ENCODE data around the gene TFEB. TPM values are rescaled to one million over a fixed set of nuclear protein-coding genes. Genes with fewer than 3 reads are reported as not detected.

Gene TFEB
- total and polyA plus RNA-seq, 10 of the 15 experiments (the other 5 are each of a cell fraction or from before 2014, with no cell fraction given): 0.84 to 108 (median 60.8) TPM

DNA sequence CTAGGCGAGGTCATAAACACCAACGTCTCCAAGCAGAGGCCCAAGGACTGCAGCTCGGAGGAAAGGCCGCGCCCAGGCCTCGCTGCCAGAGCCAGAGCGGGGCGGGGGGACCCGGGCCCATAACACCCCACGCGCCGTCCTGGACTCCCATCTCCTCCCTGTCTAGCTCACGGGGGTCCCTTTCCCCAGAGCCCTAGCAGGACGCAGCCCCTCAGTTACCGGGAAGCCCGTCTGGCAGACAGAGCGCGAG lies 52.2 kb downstream of the TFEB start:
- POLR2A ChIA-PET: interaction anchor here (0.7 kb wide), 1 partner anchor 49 kb away, joined by 3 read pairs; no protein-coding TSS in a partner anchor
- CTCF ChIA-PET: interaction anchor here (0.7 to 4.2 kb wide), 24 partner anchors 8 to 379 kb away, joined by 3 to 31 read pairs (median 3); partner anchors contain the start of gene PRICKLE4
- H3K36me3 ChIP-seq (ENCODE audit: control insufficient read depth in 2 of 2, insufficient read depth in 2 of 2, low read length in 1 of 2): peaks cover 9 to 21% of the 10 kb centered on the region in 2 experiments; a peak in 3 of 4 replicates
- no peaks in the 10 kb centered on the region for H3K27me3 ChIP-seq (replicated peaks in 1 of 2; ENCODE audit: control insufficient read depth in 2 of 2, insufficient read depth in 2 of 2, low read length in 1 of 2)
- no peak for FAIRE-seq
- no peak overlapping the region for H3K4me2 ChIP-seq (ENCODE audit: control insufficient read depth, insufficient read depth)
- no peak overlapping the region for H3K27ac ChIP-seq (ENCODE audit: control insufficient read depth, insufficient read depth)
- SMC1A ChIA-PET (ENCODE audit: uncharacterized antibody, unreplicated experiment): interaction anchor here (0.8 to 1.1 kb wide), 4 partner anchors 81 to 315 kb away, joined by 3 to 7 read pairs (median 4); no protein-coding TSS in a partner anchor
- H3K9ac ChIP-seq (ENCODE audit: control insufficient read depth, insufficient read depth, low read length): no peak overlapping the region
- intact Hi-C loops (cut with micrococcal nuclease; ENCODE audit: unreplicated experiment): loop anchor here (2.0 kb wide), 2 partner anchors 220 to 258 kb away; no protein-coding TSS in a partner anchor
- no peak overlapping the region for H3K4me3 ChIP-seq
- H2AFZ ChIP-seq (ENCODE audit: control insufficient read depth, low read depth, low read length): no peak overlapping the region
- DNase-seq (ENCODE audit: low read depth, low spot score): no peak
- in situ Hi-C loops (cut with MboI): loop anchor here (10.0 kb wide), 1 partner anchor 78 kb away; no protein-coding TSS in a partner anchor
- BruUV-seq (replicated peaks): no TSS peak
- 61% methylated on average over 18 of the region's 18 CpGs for WGBS (ENCODE audit: insufficient coverage, insufficient replicate concordance, low lambda C conversion rate, missing lambda C conversion rate)
- H3K79me2 ChIP-seq (ENCODE audit: control insufficient read depth, insufficient read depth, low read length): no peaks in the 10 kb centered on the region
- peak; percentile 2; the same call in 1 of the 3 replicates for ATAC-seq
- H3K9me3 ChIP-seq (replicated peaks; ENCODE audit: control insufficient read depth, insufficient read depth, low read length): no peaks in the 10 kb centered on the region
- RAD21 ChIA-PET (ENCODE audit: unreplicated experiment): interaction anchor here (0.9 to 2.9 kb wide), 4 partner anchors 80 to 315 kb away, joined by 3 to 17 read pairs (median 4); no protein-coding TSS in a partner anchor
- no peaks in the 10 kb centered on the region for H3K4me1 ChIP-seq (ENCODE audit: control insufficient read depth, insufficient read depth, low read length)
- H4K20me1 ChIP-seq (ENCODE audit: control insufficient read depth, insufficient read depth): no peaks in the 10 kb centered on the region
- TF ChIP-seq CHD1 (IDR thresholded peaks at IDR 0.05; ENCODE audit: low read depth, low read length): no peak
- no peak for TF ChIP-seq NFYB (IDR thresholded peaks at IDR 0.05; ENCODE audit: insufficient read depth, low read depth, low read length)
- peak; percentile 1; the same call in 1 of the 2 replicates for TF ChIP-seq MTA3 (IDR thresholded peaks at IDR 0.05; ENCODE audit: borderline replicate concordance, low read length)
- TF ChIP-seq, protein P1, sequence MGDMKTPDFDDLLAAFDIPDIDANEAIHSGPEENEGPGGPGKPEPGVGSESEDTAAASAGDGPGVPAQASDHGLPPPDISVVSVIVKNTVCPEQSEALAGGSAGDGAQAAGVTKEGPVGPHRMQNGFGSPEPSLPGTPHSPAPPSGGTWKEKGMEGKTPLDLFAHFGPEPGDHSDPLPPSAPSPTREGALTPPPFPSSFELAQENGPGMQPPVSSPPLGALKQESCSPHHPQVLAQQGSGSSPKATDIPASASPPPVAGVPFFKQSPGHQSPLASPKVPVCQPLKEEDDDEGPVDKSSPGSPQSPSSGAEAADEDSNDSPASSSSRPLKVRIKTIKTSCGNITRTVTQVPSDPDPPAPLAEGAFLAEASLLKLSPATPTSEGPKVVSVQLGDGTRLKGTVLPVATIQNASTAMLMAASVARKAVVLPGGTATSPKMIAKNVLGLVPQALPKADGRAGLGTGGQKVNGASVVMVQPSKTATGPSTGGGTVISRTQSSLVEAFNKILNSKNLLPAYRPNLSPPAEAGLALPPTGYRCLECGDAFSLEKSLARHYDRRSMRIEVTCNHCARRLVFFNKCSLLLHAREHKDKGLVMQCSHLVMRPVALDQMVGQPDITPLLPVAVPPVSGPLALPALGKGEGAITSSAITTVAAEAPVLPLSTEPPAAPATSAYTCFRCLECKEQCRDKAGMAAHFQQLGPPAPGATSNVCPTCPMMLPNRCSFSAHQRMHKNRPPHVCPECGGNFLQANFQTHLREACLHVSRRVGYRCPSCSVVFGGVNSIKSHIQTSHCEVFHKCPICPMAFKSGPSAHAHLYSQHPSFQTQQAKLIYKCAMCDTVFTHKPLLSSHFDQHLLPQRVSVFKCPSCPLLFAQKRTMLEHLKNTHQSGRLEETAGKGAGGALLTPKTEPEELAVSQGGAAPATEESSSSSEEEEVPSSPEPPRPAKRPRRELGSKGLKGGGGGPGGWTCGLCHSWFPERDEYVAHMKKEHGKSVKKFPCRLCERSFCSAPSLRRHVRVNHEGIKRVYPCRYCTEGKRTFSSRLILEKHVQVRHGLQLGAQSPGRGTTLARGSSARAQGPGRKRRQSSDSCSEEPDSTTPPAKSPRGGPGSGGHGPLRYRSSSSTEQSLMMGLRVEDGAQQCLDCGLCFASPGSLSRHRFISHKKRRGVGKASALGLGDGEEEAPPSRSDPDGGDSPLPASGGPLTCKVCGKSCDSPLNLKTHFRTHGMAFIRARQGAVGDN (IDR thresholded peaks at IDR 0.05): no peak

All from GM12878 (cell line).